H1 (cell line): Measurements from ENCODE around the gene BRD9. TPM values are rescaled to one million over a fixed set of nuclear protein-coding genes. Genes with fewer than 3 reads are reported as not detected.
"Not testable (repeated sequence)": the region's sequence is repeated elsewhere in the genome, so short reads cannot be mapped to it uniquely, and the experiment has no call there.

ENCODE experiments used
- CTCF ChIA-PET: fragments of 300-600 bp; sonication (Branson Sonifier 250); formaldehyde crosslinking; loops from one replicate; lab custom pipeline; 2021; ENCODE audit not compliant: partially characterized antibody; lab: Charles Lee
- POLR2A ChIA-PET: fragments of 300-600 bp; sonication (Branson Sonifier 250); formaldehyde crosslinking; loops from one replicate; lab custom pipeline; 2021; ENCODE audit warnings: inconsistent platforms; ENCODE audit not compliant: partially characterized antibody; lab: Charles Lee
- DNase-seq, 2 experiments: peaks; one replicate each; pipeline versions ENCODE4 v3.0.0 to v3.0.0-alpha.2; 2010 to 2022; ENCODE audit warnings: low spot score in 2 of 2, low read depth in 1 of 2, mixed read lengths in 1 of 2
- FAIRE-seq: peaks from 2 replicates; lab custom pipeline; 2011; peaks lifted over from hg19 to GRCh38; lab: Jason Lieb, UNC
- H2AFZ ChIP-seq: 2 replicates; pipeline ENCODE4 v1.8.1; 2012; ENCODE audit warnings: low read length, inconsistent platforms
- H2AK5ac ChIP-seq: 2 replicates; pipeline ENCODE4 v1.6.1; 2013; ENCODE audit warnings: low read depth, low read length
- H2BK120ac ChIP-seq: replicated peaks from 2 replicates; pipeline ENCODE3; 2013; ENCODE audit warnings: low read depth, low read length, inconsistent platforms
- H2BK12ac ChIP-seq: 2 replicates; pipeline ENCODE4 v1.6.1; 2013; ENCODE audit warnings: low read depth, low read length
- H2BK15ac ChIP-seq: 2 replicates; pipeline ENCODE4 v1.6.1; 2013; ENCODE audit warnings: low read length
- H2BK20ac ChIP-seq: 2 replicates; pipeline ENCODE4 v1.6.1; 2013; ENCODE audit warnings: low read length
- H2BK5ac ChIP-seq: 2 replicates; pipeline ENCODE4 v1.6.1; 2013; ENCODE audit warnings: low read depth, low read length
- H3K14ac ChIP-seq: 2 replicates; pipeline ENCODE4 v1.6.1; 2013; ENCODE audit warnings: inconsistent platforms; ENCODE audit not compliant: insufficient read length
- H3K18ac ChIP-seq: 2 replicates; pipeline ENCODE4 v1.6.1; 2013; ENCODE audit warnings: low read length; ENCODE audit errors: extremely low read depth
- H3K23ac ChIP-seq: 2 replicates; pipeline ENCODE4 v1.6.1; 2013; ENCODE audit warnings: inconsistent platforms; ENCODE audit not compliant: insufficient read length
- H3K23me2 ChIP-seq: 2 replicates; pipeline ENCODE4 v1.6.1; 2013; ENCODE audit warnings: low read depth, low read length
- H3K27ac ChIP-seq: 2 replicates; pipeline ENCODE4 v1.6.1; 2011; ENCODE audit warnings: low read depth, low read length, inconsistent platforms
- H3K27me3 ChIP-seq, 4 experiments: replicated peaks in 1 of 4; 1 replicate in 1 of 4; 2 replicates in 3 of 4; pipeline versions ENCODE4 v1.6.1 to v1.8.1; 2011 to 2013; ENCODE audit warnings: low read length in 3 of 4, mild to moderate bottlenecking in 3 of 4, inconsistent platforms in 2 of 4, mixed read lengths in 2 of 4, moderate library complexity in 1 of 4; ENCODE audit not compliant: control insufficient read depth in 3 of 4, insufficient read depth in 3 of 4; ENCODE audit errors: extremely low read depth in 1 of 4
- H3K36me3 ChIP-seq, 4 experiments: 2 replicates each; pipeline versions ENCODE4 v1.6.1 to v1.8.1; 2011 to 2013; ENCODE audit warnings: mild to moderate bottlenecking in 4 of 4, low read length in 3 of 4, moderate library complexity in 2 of 4, control low read depth in 1 of 4, inconsistent platforms in 1 of 4; ENCODE audit not compliant: insufficient read depth in 4 of 4, control insufficient read depth in 2 of 4
- H3K4ac ChIP-seq: replicated peaks from 2 replicates; pipeline ENCODE3; 2013; ENCODE audit warnings: low read length, low read depth, mixed read lengths, inconsistent platforms; ENCODE audit not compliant: insufficient read length
- H3K4me1 ChIP-seq, 4 experiments: replicated peaks in 1 of 4; 1 replicate in 1 of 4; 2 replicates in 3 of 4; pipeline versions ENCODE4 v1.6.1 to v1.8.1; 2011 to 2013; ENCODE audit warnings: low read length in 3 of 4, inconsistent platforms in 2 of 4, mixed read lengths in 1 of 4; ENCODE audit not compliant: insufficient read depth in 4 of 4, control insufficient read depth in 3 of 4
- H3K4me2 ChIP-seq, 2 experiments: 2 replicates each; pipeline versions ENCODE4 v1.6.1 to v1.8.1; 2011 to 2013; ENCODE audit warnings: low read depth in 2 of 2, low read length in 2 of 2, control low read depth in 1 of 2, inconsistent platforms in 1 of 2, mild to moderate bottlenecking in 1 of 2; ENCODE audit not compliant: insufficient read depth in 1 of 2
- H3K4me3 ChIP-seq, 4 experiments: fragments of 200-600, 300-600 bp in 1 of 4; sonication (generic), shearing (Covaris generic), sonication (Bioruptor Twin) in 1 of 4; 2 replicates each; pipeline versions ENCODE4 v1.5.1 to v1.8.1; 2011 to 2016; ENCODE audit warnings: low read length in 4 of 4, low read depth in 3 of 4, control low read depth in 2 of 4, inconsistent platforms in 2 of 4, mild to moderate bottlenecking in 2 of 4, mixed read lengths in 1 of 4, moderate library complexity in 1 of 4; ENCODE audit not compliant: insufficient read depth in 2 of 4; ENCODE audit errors: extremely low read depth in 1 of 4
- H3K56ac ChIP-seq: replicated peaks from 2 replicates; pipeline ENCODE3; 2013; ENCODE audit warnings: low read depth, mild to moderate bottlenecking, mixed read lengths, low read length, inconsistent platforms; ENCODE audit not compliant: insufficient read length
- H3K79me1 ChIP-seq: 2 replicates; pipeline ENCODE4 v1.6.1; 2013; ENCODE audit warnings: low read depth, low read length, control low read depth
- H3K79me2 ChIP-seq, 2 experiments: 2 replicates each; pipeline versions ENCODE4 v1.6.1 to v1.8.1; 2012 to 2013; ENCODE audit warnings: low read length in 2 of 2, mild to moderate bottlenecking in 2 of 2, inconsistent platforms in 1 of 2; ENCODE audit not compliant: insufficient read depth in 2 of 2, control insufficient read depth in 1 of 2
- H3K9ac ChIP-seq, 4 experiments: replicated peaks in 1 of 4; 1 replicate in 1 of 4; 2 replicates in 3 of 4; pipeline versions ENCODE4 v1.6.1 to v1.8.1; 2011 to 2013; ENCODE audit warnings: low read depth in 3 of 4, low read length in 3 of 4, control low read depth in 2 of 4, mild to moderate bottlenecking in 2 of 4, moderate library complexity in 2 of 4, inconsistent platforms in 1 of 4; ENCODE audit errors: extremely low read depth in 1 of 4
- H3K9me3 ChIP-seq, 2 experiments: 2 replicates each; pipeline versions ENCODE4 v1.6.1 to v1.8.1; 2012 to 2013; ENCODE audit warnings: mild to moderate bottlenecking in 2 of 2, moderate library complexity in 2 of 2, control low read depth in 1 of 2, inconsistent platforms in 1 of 2, low read depth in 1 of 2, low read length in 1 of 2, mixed read lengths in 1 of 2; ENCODE audit not compliant: insufficient read depth in 2 of 2
- H4K20me1 ChIP-seq, 2 experiments: replicated peaks in 1 of 2; 2 replicates each; pipeline versions ENCODE3 to v1.8.1; 2011 to 2013; ENCODE audit warnings: inconsistent platforms in 2 of 2, low read length in 2 of 2, mild to moderate bottlenecking in 1 of 2; ENCODE audit not compliant: insufficient read depth in 2 of 2, control insufficient read depth in 1 of 2
- H4K5ac ChIP-seq: 2 replicates; pipeline ENCODE4 v1.6.1; 2013; ENCODE audit warnings: low read length, low read depth, mixed read lengths, inconsistent platforms; ENCODE audit not compliant: insufficient read length
- H4K8ac ChIP-seq: 2 replicates; pipeline ENCODE4 v1.8.0; 2013; ENCODE audit warnings: mild to moderate bottlenecking, moderate library complexity, low read length, inconsistent platforms; ENCODE audit not compliant: insufficient read depth; ENCODE audit errors: extremely low read depth
- H4K91ac ChIP-seq: replicated peaks from 2 replicates; pipeline ENCODE3; 2013; ENCODE audit warnings: low read length, mixed read lengths, inconsistent platforms; ENCODE audit not compliant: insufficient read length
- polyA plus RNA-seq, 7 experiments: library from polyadenylated mRNA; depleted of rRNA in 3 of 7; stranded (reverse) in 5 of 7; unstranded in 2 of 7; fragments of >200 nt in 5 of 7; fragments of 200-250 nt in 2 of 7; gene quantifications; 1 replicate in 5 of 7; 2 replicates in 1 of 7; 4 replicates in 1 of 7; pipeline versions ENCODE4 v1.2.1 to v1.2.3, GENCODE V29; 2011 to 2013; ENCODE audit warnings: missing spikeins in 2 of 7, mixed read lengths in 2 of 7
- total RNA-seq: library from RNA; stranded (reverse); fragmentation: NEBNext Ultra II Directional; extraction: Animal tissue kit (Norgen Biotek cat#: 25700); gene quantifications from 2 replicates; pipeline ENCODE4 v1.2.1, GENCODE V29; 2021

The BRD9 gene
- total and polyA plus RNA-seq, 2 of the 8 experiments (the other 6 are each of a cell fraction or from before 2014, with no cell fraction given): 9.3 to 49.4 TPM

DNA sequence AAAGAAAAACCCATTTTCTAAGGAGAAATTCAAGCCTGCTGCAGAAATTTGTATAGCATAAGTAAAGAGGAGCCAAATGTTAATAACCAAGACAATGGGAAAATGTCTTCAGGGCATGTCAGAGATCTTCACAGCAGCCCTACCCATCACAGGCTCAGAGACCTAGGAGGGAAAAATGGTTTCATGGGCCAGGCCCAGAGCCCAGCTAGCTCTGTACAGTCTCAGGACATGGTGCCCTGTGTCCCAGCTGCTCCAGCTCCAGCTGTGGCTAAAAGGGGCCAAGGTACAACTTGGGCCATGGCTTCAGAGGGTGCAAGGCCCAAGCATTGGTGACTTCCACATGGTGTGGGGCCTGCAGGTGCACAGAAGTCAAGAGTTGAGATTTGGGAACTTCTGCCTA lies 36.6 kb upstream of the BRD9 start:
- H2BK120ac ChIP-seq, H2BK5ac ChIP-seq, H2BK12ac ChIP-seq, H2BK20ac ChIP-seq, H3K79me1 ChIP-seq, H2AFZ ChIP-seq, H3K14ac ChIP-seq, H3K9ac ChIP-seq, H3K9me3 ChIP-seq, H3K4me3 ChIP-seq, FAIRE-seq, H3K23ac ChIP-seq, H2BK15ac ChIP-seq, H3K36me3 ChIP-seq, H4K20me1 ChIP-seq, H3K56ac ChIP-seq, H3K4me1 ChIP-seq, H3K23me2 ChIP-seq, H3K4me2 ChIP-seq, H4K91ac ChIP-seq, H3K27ac ChIP-seq, DNase-seq, H4K5ac ChIP-seq, POLR2A ChIA-PET, H3K79me2 ChIP-seq, H3K18ac ChIP-seq, H3K4ac ChIP-seq, H4K8ac ChIP-seq, H2AK5ac ChIP-seq: not testable (repeated sequence)
- CTCF ChIA-PET: interaction anchor here (0.8 to 3.3 kb wide), 2 partner anchors 25 to 61 kb away, joined by 3 to 10 read pairs; no protein-coding TSS in a partner anchor
- peaks cover 3 to 20% (median 16%) of the 10 kb centered on the region in 4 experiments for H3K27me3 ChIP-seq
